ENCODE results near the gene TTLL5.

The TTLL5 gene

GRCh38 chr14:75978249-75978731 is 317.2 kb downstream of the TTLL5 start:
- DNase-seq = no peak

- DNase-seq = peak; percentile 48
These were observed 318.1 kb downstream of the TTLL5 start for GRCh38 chr14:75979071-75979571.

GRCh38 chr14:75979648-75980565 is 318.9 kb downstream of the TTLL5 start:
- no peak for DNase-seq

GRCh38 chr14:75980856-75981255 is 319.8 kb downstream of the TTLL5 start:
- no peak for DNase-seq

GRCh38 chr14:75981426-75982265 is 320.6 kb downstream of the TTLL5 start, which contains the start of gene TGFB3:
TGFB3 (minus strand) TSS chr14:75981995; CDS start chr14:75980893, 1,102 bp downstream.
- DNase-seq = peak; percentile 95

GRCh38 chr14:75982266-75983018 is 321.4 kb downstream of the TTLL5 start:
- peak; percentile 81 for DNase-seq

- DNase-seq = no peak
These were observed 321.9 kb downstream of the TTLL5 start for GRCh38 chr14:75983019-75983358.

- DNase-seq = no peak
These were observed 323.6 kb downstream of the TTLL5 start for GRCh38 chr14:75984674-75985073.

- DNase-seq = peak; percentile 73
These were observed 324.8 kb downstream of the TTLL5 start, which contains the start of gene IFT43 for GRCh38 chr14:75985618-75986438. IFT43 (plus strand) TSS chr14:75985763; CDS start chr14:75985787, 24 bp downstream.

- DNase-seq = no peak
These were observed 325.4 kb downstream of the TTLL5 start for GRCh38 chr14:75986439-75986765.

- no peak for DNase-seq
These were observed 326.3 kb downstream of the TTLL5 start for GRCh38 chr14:75987201-75987970.

GRCh38 chr14:75989134-75989533 is 328.1 kb downstream of the TTLL5 start:
- DNase-seq = peak; percentile 50

- DNase-seq = no peak
These were observed 329.3 kb downstream of the TTLL5 start for GRCh38 chr14:75990297-75990696.

- no peak for DNase-seq
These were observed 330.7 kb downstream of the TTLL5 start for GRCh38 chr14:75991753-75992152.

GRCh38 chr14:75993567-75994041 is 332.6 kb downstream of the TTLL5 start:
- no peak for DNase-seq

- DNase-seq = peak; percentile 43
These were observed 334.5 kb downstream of the TTLL5 start for GRCh38 chr14:75995372-75996041.

GRCh38 chr14:75996488-75996887 is 335.4 kb downstream of the TTLL5 start:
- no peak for DNase-seq

GRCh38 chr14:75999511-76000190 is 338.6 kb downstream of the TTLL5 start:
- DNase-seq = no peak

GRCh38 chr14:76002383-76002782 is 341.3 kb downstream of the TTLL5 start:
- no peak for DNase-seq
